Femur (tissue), 1 donor: ENCODE measurements around the gene TEAD2.
A peak's percentile ranks its signal among the peaks of the same experiment; 100 is the strongest.

ENCODE experiments used
- DNase-seq: peaks from one replicate; pipeline ENCODE4 v3.0.0-alpha.2; 2017

TEAD2 gene

GRCh38 chr19:49362048-49362928 is at the start of gene TEAD2:
Gene TEAD2, minus strand, starts transcription at chr19:49362416. Its CDS starts 2,341 bp downstream, at chr19:49360075.
- peak; percentile 91 for DNase-seq

- DNase-seq = no peak
Observed at GRCh38 chr19:49411681-49412326, 49.6 kb upstream of the TEAD2 start.

- no peak for DNase-seq
Observed at GRCh38 chr19:49409441-49410029, 47.3 kb upstream of the TEAD2 start.

GRCh38 chr19:49408816-49409440 is 46.7 kb upstream of the TEAD2 start:
- no peak for DNase-seq

GRCh38 chr19:49407482-49408015 is 45.3 kb upstream of the TEAD2 start:
- DNase-seq = no peak

- DNase-seq = no peak
Observed at GRCh38 chr19:49407079-49407478, 44.9 kb upstream of the TEAD2 start.

GRCh38 chr19:49403404-49404187 is 41.4 kb upstream of the TEAD2 start:
- DNase-seq = no peak

- DNase-seq = no peak
Observed at GRCh38 chr19:49400029-49400428, 37.8 kb upstream of the TEAD2 start.

GRCh38 chr19:49398931-49399330 is 36.7 kb upstream of the TEAD2 start:
- no peak for DNase-seq

- DNase-seq = no peak
Observed at GRCh38 chr19:49398001-49398615, 35.9 kb upstream of the TEAD2 start.

- DNase-seq = no peak
Observed at GRCh38 chr19:49396738-49397505, 34.7 kb upstream of the TEAD2 start.

- DNase-seq = no peak
Observed at GRCh38 chr19:49395581-49396407, 33.6 kb upstream of the TEAD2 start.

GRCh38 chr19:49393881-49394280 is 31.7 kb upstream of the TEAD2 start:
- DNase-seq = no peak

- DNase-seq = peak; percentile 87
Observed at GRCh38 chr19:49391581-49392399, 29.6 kb upstream of the TEAD2 start.

GRCh38 chr19:49390929-49391359 is 28.7 kb upstream of the TEAD2 start:
- DNase-seq = no peak

GRCh38 chr19:49390131-49390928 is 28.1 kb upstream of the TEAD2 start:
- no peak for DNase-seq

GRCh38 chr19:49389406-49389805 is 27.2 kb upstream of the TEAD2 start:
- DNase-seq = no peak

GRCh38 chr19:49387936-49388372 is 25.7 kb upstream of the TEAD2 start, which contains the start of gene KASH5:
Gene KASH5, plus strand, starts transcription at chr19:49388249. Its CDS starts 2,635 bp downstream, at chr19:49390884.
- DNase-seq = peak; percentile 76
